Body of pancreas (tissue), 4 donors: ENCODE measurements around the gene KRTAP9-4.
"Not testable (repeated sequence)": the region's sequence is repeated elsewhere in the genome, so short reads cannot be mapped to it uniquely, and the experiment has no call there.

Source experiments
- CTCF ChIP-seq, 7 experiments: fragments of 450-650 bp in 4 of 7; fragments of 200-600 bp in 3 of 7; sonication (generic) in 3 of 7; IDR thresholded peaks; one replicate each; pipeline ENCODE4 v1.5.1; 2016 to 2019; ENCODE audit warnings: antibody characterized with exemption in 7 of 7
- POLR2A ChIP-seq, 3 donors: fragments of 450-650 bp; IDR thresholded peaks; one replicate each; pipeline ENCODE4 v1.6.1; 2016; ENCODE audit warnings: antibody characterized with exemption in 3 of 3, mild to moderate bottlenecking in 2 of 3

- TF ChIP-seq CTCF, POLR2A (IDR thresholded peaks at IDR 0.05): not testable (repeated sequence)
These were observed at the start of gene KRTAP9-4 for GRCh38 chr17:41249637-41250240.
